Measurements from ENCODE around the gene RTN4RL2.

DNA sequence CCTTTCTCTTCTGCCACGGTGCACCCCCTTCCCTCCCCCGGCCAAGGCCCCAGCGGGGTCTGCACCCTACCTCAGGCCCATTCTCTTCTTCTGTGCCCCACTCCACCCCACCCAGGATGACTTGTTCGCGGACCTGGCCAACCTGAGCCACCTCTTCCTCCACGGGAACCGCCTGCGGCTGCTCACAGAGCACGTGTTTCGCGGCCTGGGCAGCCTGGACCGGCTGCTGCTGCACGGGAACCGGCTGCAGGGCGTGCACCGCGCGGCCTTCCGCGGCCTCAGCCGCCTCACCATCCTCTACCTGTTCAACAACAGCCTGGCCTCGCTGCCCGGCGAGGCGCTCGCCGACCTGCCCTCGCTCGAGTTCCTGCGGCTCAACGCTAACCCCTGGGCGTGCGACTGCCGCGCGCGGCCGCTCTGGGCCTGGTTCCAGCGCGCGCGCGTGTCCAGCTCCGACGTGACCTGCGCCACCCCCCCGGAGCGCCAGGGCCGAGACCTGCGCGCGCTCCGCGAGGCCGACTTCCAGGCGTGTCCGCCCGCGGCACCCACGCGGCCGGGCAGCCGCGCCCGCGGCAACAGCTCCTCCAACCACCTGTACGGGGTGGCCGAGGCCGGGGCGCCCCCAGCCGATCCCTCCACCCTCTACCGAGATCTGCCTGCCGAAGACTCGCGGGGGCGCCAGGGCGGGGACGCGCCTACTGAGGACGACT lies 15.9 kb downstream of the RTN4RL2 start:
- no peak for TF ChIP-seq POLR2A (IDR thresholded peaks at IDR 0.05)
- TF ChIP-seq CTCF (IDR thresholded peaks at IDR 0.05 in 4 of 5, conservative IDR thresholded peaks at IDR 0.05 in 1 of 5): no peak
